Measurements from ENCODE around the gene FSCN2.

FSCN2 gene

GRCh38 chr17:81543339-81543675 is 15.1 kb downstream of the FSCN2 start:
- Histone ChIP-seq H3K79me2 (ENCODE audit: control insufficient read depth, insufficient read depth, low read length) (no peaks in the 10 kb centered on the region), H3K27ac (ENCODE audit: low read depth, low read length) (no peak overlapping the region), H3K27me3 (ENCODE audit: insufficient read depth, low read length, poor library complexity) (no peaks in the 10 kb centered on the region), H3K79me1 (ENCODE audit: low read length) (no peaks in the 10 kb centered on the region), H2BK120ac (ENCODE audit: low read depth, low read length) (no peak overlapping the region), H4K8ac (ENCODE audit: low read depth, low read length) (no peak overlapping the region), H3K23ac (ENCODE audit: low read length) (no peak overlapping the region), H3K36me3 (ENCODE audit: control insufficient read depth, insufficient read depth, low read length) (peaks cover 4% of the 10 kb centered on the region), H3K56ac (ENCODE audit: low read length) (no peak overlapping the region), H2BK15ac (replicated peaks; ENCODE audit: low read depth) (no peak overlapping the region), H3K18ac (ENCODE audit: low read length) (no peak overlapping the region), H3K4ac (ENCODE audit: low read depth, low read length) (no peak overlapping the region), H3K9ac (ENCODE audit: low read length) (no peak overlapping the region), H3K4me1 (ENCODE audit: control insufficient read depth, low read depth, low read length) (no peaks in the 10 kb centered on the region), H3K4me2 (ENCODE audit: low read length) (no peak overlapping the region), H4K5ac (ENCODE audit: low read length) (no peak overlapping the region), H2AK5ac (ENCODE audit: low read length) (no peak overlapping the region), H3K4me3 (ENCODE audit: low read length) (no peak overlapping the region), H2BK5ac (ENCODE audit: low read length) (no peak overlapping the region)
- DNase-seq = no peak
- no CpG with 5 or more reads among the region's 14 CpGs for WGBS (ENCODE audit: extremely low coverage, insufficient coverage, low lambda C conversion rate)

DNA sequence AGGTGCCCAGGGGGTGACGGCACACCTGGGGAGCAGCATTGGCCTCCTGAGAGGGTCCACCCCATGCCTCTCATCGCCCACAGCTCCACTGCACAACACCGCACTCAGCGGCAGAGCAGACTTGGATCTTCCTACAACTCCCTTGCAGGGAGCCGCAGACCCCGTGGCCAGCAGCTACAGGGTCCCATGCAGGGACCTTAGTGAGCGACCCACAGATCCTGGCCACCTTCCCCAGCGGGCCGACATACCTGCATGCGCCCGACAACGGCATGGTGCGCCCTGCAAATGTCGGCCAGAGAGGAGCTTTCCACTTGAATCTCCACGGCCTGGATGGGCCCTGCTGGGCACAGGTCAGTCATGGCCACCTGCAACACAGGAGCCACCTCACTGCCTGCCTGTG is 15.6 kb downstream of the FSCN2 start:
- Histone ChIP-seq H2AK5ac (ENCODE audit: low read length) (no peak overlapping the region), H3K27me3 (ENCODE audit: insufficient read depth, low read length, poor library complexity) (no peaks in the 10 kb centered on the region), H3K79me2 (ENCODE audit: control insufficient read depth, insufficient read depth, low read length) (no peaks in the 10 kb centered on the region), H2BK15ac (replicated peaks; ENCODE audit: low read depth) (no peak overlapping the region), H3K36me3 (ENCODE audit: control insufficient read depth, insufficient read depth, low read length) (peaks cover 4% of the 10 kb centered on the region), H3K27ac (ENCODE audit: low read depth, low read length) (no peak overlapping the region), H3K4me2 (ENCODE audit: low read length) (no peak overlapping the region), H3K56ac (ENCODE audit: low read length) (no peak overlapping the region), H3K4me1 (ENCODE audit: control insufficient read depth, low read depth, low read length) (no peaks in the 10 kb centered on the region), H3K18ac (ENCODE audit: low read length) (no peak overlapping the region), H3K23ac (ENCODE audit: low read length) (no peak overlapping the region), H3K9ac (ENCODE audit: low read length) (no peak overlapping the region), H2BK5ac (ENCODE audit: low read length) (no peak overlapping the region), H3K79me1 (ENCODE audit: low read length) (no peaks in the 10 kb centered on the region), H3K4ac (ENCODE audit: low read depth, low read length) (no peak overlapping the region), H4K8ac (ENCODE audit: low read depth, low read length) (no peak overlapping the region), H4K5ac (ENCODE audit: low read length) (no peak overlapping the region), H2BK120ac (ENCODE audit: low read depth, low read length) (no peak overlapping the region), H3K4me3 (ENCODE audit: low read length) (no peak overlapping the region)
- no CpG with 5 or more reads among the region's 15 CpGs for WGBS (ENCODE audit: extremely low coverage, insufficient coverage, low lambda C conversion rate)
- DNase-seq = no peak

- no CpG with 5 or more reads among the region's 16 CpGs for WGBS (ENCODE audit: extremely low coverage, insufficient coverage, low lambda C conversion rate)
- H4K8ac ChIP-seq (ENCODE audit: low read depth, low read length) = no peak overlapping the region
- no peak overlapping the region for H2AK5ac ChIP-seq (ENCODE audit: low read length)
- no peaks in the 10 kb centered on the region for H3K4me1 ChIP-seq (ENCODE audit: control insufficient read depth, low read depth, low read length)
- no peaks in the 10 kb centered on the region for H3K79me2 ChIP-seq (ENCODE audit: control insufficient read depth, insufficient read depth, low read length)
- no peak overlapping the region for H2BK5ac ChIP-seq (ENCODE audit: low read length)
- H3K4me3 ChIP-seq (ENCODE audit: low read length) = no peak overlapping the region
- H2BK120ac ChIP-seq (ENCODE audit: low read depth, low read length) = no peak overlapping the region
- no peak overlapping the region for H3K4ac ChIP-seq (ENCODE audit: low read depth, low read length)
- no peak overlapping the region for H3K18ac ChIP-seq (ENCODE audit: low read length)
- no peak for DNase-seq
- H3K36me3 ChIP-seq (ENCODE audit: control insufficient read depth, insufficient read depth, low read length) = peaks cover 4% of the 10 kb centered on the region
- H3K79me1 ChIP-seq (ENCODE audit: low read length) = no peaks in the 10 kb centered on the region
- no peak overlapping the region for H3K4me2 ChIP-seq (ENCODE audit: low read length)
- no peak overlapping the region for H3K27ac ChIP-seq (ENCODE audit: low read depth, low read length)
- H3K23ac ChIP-seq (ENCODE audit: low read length) = no peak overlapping the region
- H3K27me3 ChIP-seq (ENCODE audit: insufficient read depth, low read length, poor library complexity) = no peaks in the 10 kb centered on the region
- H4K5ac ChIP-seq (ENCODE audit: low read length) = no peak overlapping the region
- H2BK15ac ChIP-seq (replicated peaks; ENCODE audit: low read depth) = no peak overlapping the region
- no peak overlapping the region for H3K9ac ChIP-seq (ENCODE audit: low read length)
- H3K56ac ChIP-seq (ENCODE audit: low read length) = no peak overlapping the region
These were observed 16.3 kb downstream of the FSCN2 start for GRCh38 chr17:81544281-81544974.

GRCh38 chr17:81545160-81545949 is 17.2 kb downstream of the FSCN2 start:
- Histone ChIP-seq H3K36me3 (ENCODE audit: control insufficient read depth, insufficient read depth, low read length) (peaks cover 4% of the 10 kb centered on the region), H3K27me3 (ENCODE audit: insufficient read depth, low read length, poor library complexity) (no peaks in the 10 kb centered on the region), H2AK5ac (ENCODE audit: low read length) (no peak overlapping the region), H3K9ac (ENCODE audit: low read length) (no peak overlapping the region), H3K4me2 (ENCODE audit: low read length) (no peak overlapping the region), H3K27ac (ENCODE audit: low read depth, low read length) (no peak overlapping the region), H4K8ac (ENCODE audit: low read depth, low read length) (no peak overlapping the region), H3K56ac (ENCODE audit: low read length) (no peak overlapping the region), H3K4me1 (ENCODE audit: control insufficient read depth, low read depth, low read length) (no peaks in the 10 kb centered on the region), H3K79me2 (ENCODE audit: control insufficient read depth, insufficient read depth, low read length) (no peaks in the 10 kb centered on the region), H3K4ac (ENCODE audit: low read depth, low read length) (no peak overlapping the region), H3K79me1 (ENCODE audit: low read length) (no peaks in the 10 kb centered on the region), H4K5ac (ENCODE audit: low read length) (no peak overlapping the region), H3K23ac (ENCODE audit: low read length) (no peak overlapping the region), H3K4me3 (ENCODE audit: low read length) (no peak overlapping the region), H2BK120ac (ENCODE audit: low read depth, low read length) (no peak overlapping the region), H2BK15ac (replicated peaks; ENCODE audit: low read depth) (no peak overlapping the region), H2BK5ac (ENCODE audit: low read length) (no peak overlapping the region), H3K18ac (ENCODE audit: low read length) (no peak overlapping the region)
- DNase-seq = no peak
- WGBS (ENCODE audit: extremely low coverage, insufficient coverage, low lambda C conversion rate) = no CpG with 5 or more reads among the region's 24 CpGs

GRCh38 chr17:81546906-81547613 is 18.9 kb downstream of the FSCN2 start:
- H3K27me3 ChIP-seq (ENCODE audit: insufficient read depth, low read length, poor library complexity) = no peaks in the 10 kb centered on the region
- H3K4me1 ChIP-seq (ENCODE audit: control insufficient read depth, low read depth, low read length) = no peaks in the 10 kb centered on the region
- H3K79me2 ChIP-seq (ENCODE audit: control insufficient read depth, insufficient read depth, low read length) = peaks cover 5% of the 10 kb centered on the region
- no CpG with 5 or more reads among the region's 36 CpGs for WGBS (ENCODE audit: extremely low coverage, insufficient coverage, low lambda C conversion rate)
- H2BK120ac ChIP-seq (ENCODE audit: low read depth, low read length) = no peak overlapping the region
- H3K9ac ChIP-seq (ENCODE audit: low read length) = no peak overlapping the region
- H3K79me1 ChIP-seq (ENCODE audit: low read length) = peaks cover 4% of the 10 kb centered on the region
- H3K23ac ChIP-seq (ENCODE audit: low read length) = no peak overlapping the region
- H3K4me3 ChIP-seq (ENCODE audit: low read length) = no peak overlapping the region
- no peak overlapping the region for H3K56ac ChIP-seq (ENCODE audit: low read length)
- DNase-seq = no peak
- no peak overlapping the region for H3K4ac ChIP-seq (ENCODE audit: low read depth, low read length)
- no peak overlapping the region for H3K4me2 ChIP-seq (ENCODE audit: low read length)
- H3K27ac ChIP-seq (ENCODE audit: low read depth, low read length) = no peak overlapping the region
- no peak overlapping the region for H3K18ac ChIP-seq (ENCODE audit: low read length)
- H2BK15ac ChIP-seq (replicated peaks; ENCODE audit: low read depth) = no peak overlapping the region
- H2AK5ac ChIP-seq (ENCODE audit: low read length) = no peak overlapping the region
- H4K8ac ChIP-seq (ENCODE audit: low read depth, low read length) = no peak overlapping the region
- H2BK5ac ChIP-seq (ENCODE audit: low read length) = no peak overlapping the region
- no peak overlapping the region for H4K5ac ChIP-seq (ENCODE audit: low read length)
- H3K36me3 ChIP-seq (ENCODE audit: control insufficient read depth, insufficient read depth, low read length) = peaks cover 4% of the 10 kb centered on the region
